ENCODE data around the gene NAGPA.

- TF ChIP-seq ZBTB20 (CRISPR knock-in tag; IDR thresholded peaks at IDR 0.05; ENCODE audit: borderline replicate concordance, low read depth): no peak
- no peak for TF ChIP-seq CTCF (CRISPR knock-in tag; IDR thresholded peaks at IDR 0.05)
- TF ChIP-seq CREBL2 (CRISPR knock-in tag; IDR thresholded peaks at IDR 0.05; ENCODE audit: borderline replicate concordance): no peak
- no peak for TF ChIP-seq HDAC2 (CRISPR knock-in tag; IDR thresholded peaks at IDR 0.05)
- TF ChIP-seq ZNF768 (CRISPR knock-in tag; IDR thresholded peaks at IDR 0.05): no peak
Observed at GRCh38 chr16:4987250-4987579, 46.5 kb downstream of the NAGPA start.

Measured in HepG2 (cell line).